Stimulated activated naive CD8-positive, alpha-beta T cell treated with anti-CD3 and anti-CD28 coated beads, Interleukin-15, Interleukin-2, amounts not matched to agents 100 U/mL and 50 U/mL, for 24 hours (primary cell): Measurements from ENCODE around the gene KDM1A.

Experiments
- ATAC-seq: fragments of 150-1000 bp; cut with Tn5 transposase; one replicate; pipeline ENCODE4 v1.10.0; 2021
- DNase-seq: peaks from one replicate; pipeline ENCODE4 v3.0.0; 2021

Gene KDM1A

GRCh38 chr1:23013657-23014056 lies 5.6 kb upstream of the KDM1A start:
- no peak for ATAC-seq
- DNase-seq: no peak

GRCh38 chr1:23018661-23019093 lies 591 bp upstream of the KDM1A start:
- no peak for ATAC-seq
- no peak for DNase-seq

GRCh38 chr1:23019863-23020625 lies 776 bp downstream of the KDM1A start:
- ATAC-seq: peak; percentile 16
- DNase-seq: peak; percentile 33

- DNase-seq (no peak), ATAC-seq (no peak)
Observed at GRCh38 chr1:23020706-23021405, 1.6 kb downstream of the KDM1A start.

GRCh38 chr1:23021834-23022233 lies 2.6 kb downstream of the KDM1A start:
- ATAC-seq (no peak), DNase-seq (no peak)

GRCh38 chr1:23023174-23023845 lies 4.0 kb downstream of the KDM1A start:
- ATAC-seq: no peak
- no peak for DNase-seq

- DNase-seq (no peak), ATAC-seq (no peak)
Observed at GRCh38 chr1:23026568-23026967, 7.3 kb downstream of the KDM1A start.

GRCh38 chr1:23027352-23027907 lies 8.2 kb downstream of the KDM1A start:
- ATAC-seq: no peak
- DNase-seq: no peak

- DNase-seq (no peak), ATAC-seq (no peak)
Observed at GRCh38 chr1:23029337-23029736, 10.1 kb downstream of the KDM1A start.

- DNase-seq (no peak), ATAC-seq (no peak)
Observed at GRCh38 chr1:23035823-23036452, 16.7 kb downstream of the KDM1A start.

GRCh38 chr1:23037081-23037740 lies 17.9 kb downstream of the KDM1A start:
- ATAC-seq: no peak
- DNase-seq: no peak

GRCh38 chr1:23039308-23039826 lies 20.1 kb downstream of the KDM1A start:
- DNase-seq: no peak
- no peak for ATAC-seq

GRCh38 chr1:23040509-23040908 lies 21.2 kb downstream of the KDM1A start:
- no peak for ATAC-seq
- no peak for DNase-seq

- no peak for DNase-seq
- ATAC-seq: no peak
Observed at GRCh38 chr1:23044035-23044434, 24.8 kb downstream of the KDM1A start.

- ATAC-seq (no peak), DNase-seq (no peak)
Observed at GRCh38 chr1:23050201-23050600, 30.9 kb downstream of the KDM1A start.

GRCh38 chr1:23051290-23051909 lies 32.1 kb downstream of the KDM1A start:
- ATAC-seq (no peak), DNase-seq (no peak)

- DNase-seq: no peak
- ATAC-seq: no peak
Observed at GRCh38 chr1:23057301-23057700, 38.0 kb downstream of the KDM1A start.

- ATAC-seq (no peak), DNase-seq (no peak)
Observed at GRCh38 chr1:23062271-23062670, 43.0 kb downstream of the KDM1A start.

- ATAC-seq (no peak), DNase-seq (no peak)
Observed at GRCh38 chr1:23065385-23065784, 46.1 kb downstream of the KDM1A start.

GRCh38 chr1:23066075-23066474 lies 46.8 kb downstream of the KDM1A start:
- ATAC-seq: no peak
- no peak for DNase-seq

- DNase-seq: no peak
- no peak for ATAC-seq
Observed at GRCh38 chr1:23069149-23069548, 49.9 kb downstream of the KDM1A start.
